Central memory CD8-positive, alpha-beta T cell (primary cell): ENCODE results near the gene PLPP7.

Source experiments
- ATAC-seq: fragments of 150-1000 bp; cut with Tn5 transposase; replicated peaks from 2 replicates; pipeline ENCODE4 v1.10.0; 2022; ENCODE audit warnings: mild to moderate bottlenecking, moderate FRiP score, moderate number of reproducible peaks; ENCODE audit not compliant: poor library complexity, severe bottlenecking; ENCODE audit errors: extremely low read depth
- DNase-seq, 2 donors: peaks; one replicate each; pipeline ENCODE4 v3.0.0; 2021; ENCODE audit warnings: low spot score in 2 of 2
- H3K27ac Mint-ChIP-seq: one replicate; pipeline ENCODE4 v1.8.0; 2022; ENCODE audit warnings: low read depth, mild to moderate bottlenecking, moderate library complexity, mixed read lengths
- H3K27me3 Mint-ChIP-seq: one replicate; pipeline ENCODE4 v1.8.0; 2022; ENCODE audit warnings: mixed read lengths
- H3K36me3 Mint-ChIP-seq: one replicate; pipeline ENCODE4 v1.8.0; 2022; ENCODE audit warnings: mild to moderate bottlenecking, moderate library complexity, mixed read lengths; ENCODE audit not compliant: insufficient read depth
- H3K4me1 Mint-ChIP-seq: one replicate; pipeline ENCODE4 v1.8.0; 2022; ENCODE audit warnings: mixed read lengths
- H3K4me3 Mint-ChIP-seq: one replicate; pipeline ENCODE4 v1.8.0; 2022; ENCODE audit warnings: mild to moderate bottlenecking, moderate library complexity, mixed read lengths
- H3K9me3 Mint-ChIP-seq: one replicate; pipeline ENCODE4 v1.8.0; 2022; ENCODE audit warnings: mixed read lengths

Gene PLPP7

GRCh38 chr9:131272212-131272611 is 17.3 kb upstream of the PLPP7 start:
- Mint-ChIP-seq H3K4me1 (peaks cover 48% of the 10 kb centered on the region), H3K9me3 (no peaks in the 10 kb centered on the region), H3K27ac (peak overlapping the region; percentile 94), H3K36me3 (peaks cover 55% of the 10 kb centered on the region), H3K4me3 (peak overlapping the region; percentile 93), H3K27me3 (no peaks in the 10 kb centered on the region)
- ATAC-seq: no peak
- DNase-seq: no peak

DNA sequence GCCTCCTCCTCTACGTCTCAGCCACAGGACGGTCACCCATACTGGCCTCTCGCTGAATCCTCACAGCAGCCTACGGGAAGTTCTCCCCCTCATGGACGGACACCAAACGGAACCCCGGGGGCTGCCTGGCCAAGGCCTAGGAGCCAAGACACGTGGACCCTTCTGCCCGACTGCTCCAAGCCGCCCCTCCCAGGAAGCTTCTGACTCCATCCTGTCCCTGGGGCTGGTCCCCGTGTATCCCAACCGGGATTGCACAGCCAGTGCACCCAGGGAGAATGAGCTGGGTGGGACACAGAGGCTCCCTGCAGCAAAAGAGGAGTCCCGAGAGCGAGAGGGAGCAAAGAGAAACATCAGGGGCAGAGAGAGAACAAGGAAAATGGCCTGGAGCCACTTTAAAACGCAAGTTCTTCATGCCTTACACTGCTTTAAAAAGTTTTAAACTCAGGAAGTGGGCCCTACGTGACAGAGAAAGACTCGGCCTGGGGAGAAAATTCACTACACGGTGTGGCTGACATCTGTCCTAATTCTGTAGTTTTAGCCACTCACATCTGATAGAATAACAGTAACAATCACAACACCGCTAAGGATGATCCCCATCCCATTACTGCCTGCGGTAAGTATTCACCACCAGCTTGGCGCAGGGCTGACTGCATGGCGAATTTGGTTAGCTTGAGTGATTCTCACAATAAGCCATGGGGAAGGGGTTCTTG is 16.2 kb upstream of the PLPP7 start:
- H3K9me3 Mint-ChIP-seq: no peaks in the 10 kb centered on the region
- peaks cover 58% of the 10 kb centered on the region for H3K36me3 Mint-ChIP-seq
- H3K4me1 Mint-ChIP-seq: peaks cover 48% of the 10 kb centered on the region
- DNase-seq (no peak), ATAC-seq (no peak)
- peak overlapping the region; percentile 94 for H3K27ac Mint-ChIP-seq
- no peaks in the 10 kb centered on the region for H3K27me3 Mint-ChIP-seq
- peak overlapping the region; percentile 93 for H3K4me3 Mint-ChIP-seq

DNA sequence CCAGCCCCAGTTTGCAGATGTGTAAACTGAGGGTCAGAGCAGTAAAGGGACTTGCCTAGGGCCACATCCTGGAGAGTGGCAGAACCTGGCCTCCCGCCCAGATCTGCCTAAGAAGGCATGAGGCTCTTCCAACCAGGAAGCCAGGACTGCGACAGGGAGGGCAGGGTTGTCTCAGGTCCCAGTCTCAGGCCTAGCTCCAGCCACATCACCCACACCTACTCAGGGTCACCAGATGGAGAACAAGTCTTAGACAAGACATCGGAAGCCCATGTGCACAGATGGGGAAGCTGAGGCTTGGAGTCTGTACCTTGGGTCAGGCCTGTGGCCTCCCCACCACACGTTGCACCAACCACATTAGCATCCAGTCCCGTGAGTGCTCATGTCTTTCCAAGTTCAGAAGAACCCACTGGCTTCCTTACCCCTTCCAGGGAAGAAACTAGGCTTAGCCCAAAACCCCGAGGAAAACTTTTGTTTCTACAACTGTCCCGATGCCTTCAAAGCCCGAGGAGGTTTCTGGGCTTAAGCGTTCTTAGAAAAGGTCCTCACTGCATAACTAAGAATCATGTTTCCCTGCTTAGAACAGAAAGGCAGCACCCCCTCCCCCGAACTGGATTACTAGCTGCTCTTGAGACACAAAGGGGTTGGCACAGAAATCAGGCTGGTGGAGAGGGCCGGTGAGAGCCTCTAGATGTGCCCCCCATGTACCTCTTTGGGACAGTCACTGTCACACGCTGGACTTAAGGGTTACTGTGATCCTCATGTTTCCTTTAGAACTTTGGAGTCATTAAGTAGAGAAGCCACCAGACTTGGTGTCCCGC is 15.5 kb upstream of the PLPP7 start:
- Mint-ChIP-seq H3K27me3 (no peaks in the 10 kb centered on the region), H3K36me3 (peaks cover 56% of the 10 kb centered on the region), H3K27ac (peak overlapping the region; percentile 94), H3K9me3 (no peaks in the 10 kb centered on the region), H3K4me3 (peak overlapping the region; percentile 93), H3K4me1 (peaks cover 48% of the 10 kb centered on the region)
- ATAC-seq: no peak
- no peak for DNase-seq

GRCh38 chr9:131274674-131275331 is 14.7 kb upstream of the PLPP7 start:
- ATAC-seq: no peak
- H3K4me1 Mint-ChIP-seq: peaks cover 47% of the 10 kb centered on the region
- peak overlapping the region; percentile 93 for H3K4me3 Mint-ChIP-seq
- no peaks in the 10 kb centered on the region for H3K9me3 Mint-ChIP-seq
- no peaks in the 10 kb centered on the region for H3K27me3 Mint-ChIP-seq
- peak overlapping the region; percentile 94 for H3K27ac Mint-ChIP-seq
- DNase-seq: no peak
- H3K36me3 Mint-ChIP-seq: peaks cover 52% of the 10 kb centered on the region

GRCh38 chr9:131275332-131276093 is 14.0 kb upstream of the PLPP7 start:
- H3K36me3 Mint-ChIP-seq: peaks cover 47% of the 10 kb centered on the region
- peaks cover 41% of the 10 kb centered on the region for H3K4me1 Mint-ChIP-seq
- ATAC-seq (no peak), DNase-seq (no peak)
- peak overlapping the region; percentile 94 for H3K27ac Mint-ChIP-seq
- H3K4me3 Mint-ChIP-seq: peak overlapping the region; percentile 93
- no peaks in the 10 kb centered on the region for H3K9me3 Mint-ChIP-seq
- H3K27me3 Mint-ChIP-seq: no peaks in the 10 kb centered on the region

- Mint-ChIP-seq H3K27ac (peak within 1 kb of the TSS; percentile 94), H3K36me3 (peaks cover 40% of the 10 kb centered on the region), H3K9me3 (no peaks in the 10 kb centered on the region), H3K4me1 (peaks cover 33% of the 10 kb centered on the region), H3K27me3 (no peaks in the 10 kb centered on the region), H3K4me3 (peak within 1 kb of the TSS; percentile 93)
- DNase-seq (no peak), ATAC-seq (peak; percentile 7)
Measured at GRCh38 chr9:131276094-131276888, 13.2 kb upstream of the PLPP7 start, which contains the start of gene FAM78A. Gene FAM78A, minus strand, starts transcription at chr9:131276510. Its CDS starts 331 bp downstream, at chr9:131276179.

DNA sequence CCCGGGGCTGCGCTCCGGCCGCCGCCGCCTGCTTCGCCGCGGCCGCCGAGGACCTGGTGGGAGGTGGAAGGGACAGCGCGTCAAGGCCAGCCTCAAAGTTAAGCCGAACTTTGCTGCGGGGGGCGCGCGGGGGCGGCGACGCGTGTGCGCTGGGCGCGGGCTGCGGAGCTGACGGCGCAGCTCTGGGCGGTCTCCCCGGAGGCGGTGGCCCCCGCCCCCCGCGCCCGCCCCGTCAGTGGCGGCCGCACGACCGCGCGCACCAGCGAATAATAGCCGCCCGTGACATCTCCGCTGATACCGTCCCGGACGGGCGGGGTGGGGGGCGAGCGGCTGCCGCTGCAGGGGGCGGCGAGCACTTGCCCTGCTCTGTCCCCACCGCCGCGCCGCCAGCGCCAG is 12.6 kb upstream of the PLPP7 start:
- Mint-ChIP-seq H3K27me3 (no peaks in the 10 kb centered on the region), H3K9me3 (no peaks in the 10 kb centered on the region), H3K4me3 (peak overlapping the region; percentile 93), H3K4me1 (peaks cover 32% of the 10 kb centered on the region), H3K27ac (no peak overlapping the region), H3K36me3 (peaks cover 42% of the 10 kb centered on the region)
- DNase-seq: no peak
- peak; percentile 42 for ATAC-seq

DNA sequence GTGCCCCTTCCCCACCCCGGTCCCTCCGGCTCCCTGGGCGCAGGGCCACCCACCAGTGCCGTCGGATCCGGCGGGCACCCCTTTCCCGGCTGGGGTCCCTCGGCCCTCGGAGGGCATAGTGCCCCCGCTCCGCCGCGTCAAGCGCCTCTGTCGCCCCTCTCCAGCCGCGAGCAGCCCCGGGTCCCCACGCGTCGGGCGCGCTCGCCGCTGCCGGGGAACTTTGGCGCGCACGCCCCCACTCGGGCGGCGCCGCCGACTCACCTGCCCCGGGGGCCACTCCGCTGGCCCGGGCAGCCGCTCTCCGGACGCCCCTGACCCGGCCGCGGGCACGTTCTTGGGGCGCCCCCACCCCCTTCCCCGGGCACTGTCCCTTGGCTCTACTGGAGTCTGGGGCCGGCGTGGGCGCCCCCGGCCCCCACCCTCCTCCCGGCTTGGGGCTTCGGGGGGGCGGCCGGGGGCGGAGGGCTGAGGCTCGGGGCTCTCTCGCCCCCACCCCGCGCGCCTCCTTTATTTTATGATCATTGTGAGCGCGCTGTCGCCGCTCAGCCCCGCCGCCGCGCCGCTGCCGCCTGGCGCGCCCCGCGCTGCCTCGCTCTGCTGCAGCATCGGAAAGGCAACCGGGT is 12.1 kb upstream of the PLPP7 start:
- Mint-ChIP-seq H3K36me3 (peaks cover 38% of the 10 kb centered on the region), H3K4me3 (peak overlapping the region; percentile 93), H3K27me3 (no peaks in the 10 kb centered on the region), H3K27ac (peak overlapping the region; percentile 74), H3K4me1 (peaks cover 37% of the 10 kb centered on the region), H3K9me3 (no peaks in the 10 kb centered on the region)
- no peak for DNase-seq
- ATAC-seq: peak; percentile 9

- Mint-ChIP-seq H3K27ac (peak overlapping the region; percentile 74), H3K36me3 (peaks cover 36% of the 10 kb centered on the region), H3K4me1 (peaks cover 34% of the 10 kb centered on the region), H3K4me3 (peak overlapping the region; percentile 92), H3K9me3 (no peaks in the 10 kb centered on the region), H3K27me3 (no peaks in the 10 kb centered on the region)
- ATAC-seq: peak; percentile 44
- peak in 1 of 2 donors; percentile 41 for DNase-seq
Measured at GRCh38 chr9:131277910-131278701, 11.4 kb upstream of the PLPP7 start.

DNA sequence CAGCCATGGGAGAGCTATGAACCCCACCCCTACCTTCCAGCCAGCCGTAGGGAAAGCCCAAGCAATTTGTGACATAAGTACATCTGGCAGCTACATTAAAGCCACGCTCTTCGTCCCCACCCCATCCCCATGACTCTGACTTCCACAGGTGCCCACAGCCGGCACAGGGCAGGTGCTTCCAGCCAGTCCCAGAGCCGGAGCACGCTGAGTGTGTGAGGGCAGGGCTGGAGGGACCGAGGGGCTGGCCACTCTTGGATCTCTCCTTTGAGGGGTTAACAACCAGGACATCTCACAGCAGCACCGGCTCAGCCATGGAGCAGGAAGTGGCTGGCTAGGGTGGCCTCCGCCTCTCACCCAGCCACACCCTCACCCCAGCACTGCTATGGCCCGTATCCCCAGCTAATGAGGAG is 10.8 kb upstream of the PLPP7 start:
- H3K4me3 Mint-ChIP-seq: peak overlapping the region; percentile 92
- peaks cover 35% of the 10 kb centered on the region for H3K36me3 Mint-ChIP-seq
- H3K4me1 Mint-ChIP-seq: peaks cover 30% of the 10 kb centered on the region
- ATAC-seq (peak; percentile 37), DNase-seq (no peak)
- no peaks in the 10 kb centered on the region for H3K27me3 Mint-ChIP-seq
- H3K27ac Mint-ChIP-seq: peak overlapping the region; percentile 74
- H3K9me3 Mint-ChIP-seq: no peaks in the 10 kb centered on the region
